Glutamatergic neuron (in vitro differentiated cells): Measurements from ENCODE around the gene ZCCHC14. TPM values are rescaled to one million over a fixed set of nuclear protein-coding genes. Genes with fewer than 3 reads are reported as not detected.
A peak's percentile ranks its signal among the peaks of the same experiment; 100 is the strongest.

Experiments used
- DNase-seq: peaks from one replicate; pipeline ENCODE4 v3.0.0; 2022
- H3K27ac Mint-ChIP-seq: one replicate; pipeline ENCODE4 v1.8.0; 2020; ENCODE audit warnings: mild to moderate bottlenecking, mixed read lengths, inconsistent platforms; ENCODE audit not compliant: unreplicated experiment
- H3K27me3 Mint-ChIP-seq: one replicate; pipeline ENCODE4 v1.8.0; 2020; ENCODE audit warnings: mild to moderate bottlenecking, moderate library complexity, mixed read lengths, inconsistent platforms; ENCODE audit not compliant: unreplicated experiment
- H3K36me3 Mint-ChIP-seq: one replicate; pipeline ENCODE4 v1.8.0; 2020; ENCODE audit warnings: mild to moderate bottlenecking, mixed read lengths, inconsistent platforms; ENCODE audit not compliant: unreplicated experiment
- H3K4me1 Mint-ChIP-seq: one replicate; pipeline ENCODE4 v1.8.0; 2020; ENCODE audit warnings: mild to moderate bottlenecking, low read depth, mixed read lengths, inconsistent platforms; ENCODE audit not compliant: unreplicated experiment
- H3K4me3 Mint-ChIP-seq: one replicate; pipeline ENCODE4 v1.8.0; 2020; ENCODE audit warnings: mild to moderate bottlenecking, mixed read lengths, inconsistent platforms; ENCODE audit not compliant: unreplicated experiment
- H3K9me3 Mint-ChIP-seq: one replicate; pipeline ENCODE4 v1.8.0; 2020; ENCODE audit warnings: mild to moderate bottlenecking, moderate library complexity, mixed read lengths, inconsistent platforms; ENCODE audit not compliant: unreplicated experiment
- total RNA-seq: library from RNA; stranded (reverse); fragmentation: NEBNext Ultra II Directional; extraction: Animal tissue kit (Norgen Biotek cat#: 25700); gene quantifications from one replicate; pipeline ENCODE4 v1.2.1, GENCODE V29; 2021; ENCODE audit not compliant: unreplicated experiment
- TF ChIP-seq, protein P1 (sequence below): fragments of 200-600 bp; sonication (generic); IDR thresholded peaks from one replicate; pipeline ENCODE4 v1.5.0; 2021; ENCODE audit not compliant: partially characterized antibody, unreplicated experiment

ZCCHC14 gene
- total RNA-seq, 1 donor from 2014 or later: 29.2 TPM

DNA sequence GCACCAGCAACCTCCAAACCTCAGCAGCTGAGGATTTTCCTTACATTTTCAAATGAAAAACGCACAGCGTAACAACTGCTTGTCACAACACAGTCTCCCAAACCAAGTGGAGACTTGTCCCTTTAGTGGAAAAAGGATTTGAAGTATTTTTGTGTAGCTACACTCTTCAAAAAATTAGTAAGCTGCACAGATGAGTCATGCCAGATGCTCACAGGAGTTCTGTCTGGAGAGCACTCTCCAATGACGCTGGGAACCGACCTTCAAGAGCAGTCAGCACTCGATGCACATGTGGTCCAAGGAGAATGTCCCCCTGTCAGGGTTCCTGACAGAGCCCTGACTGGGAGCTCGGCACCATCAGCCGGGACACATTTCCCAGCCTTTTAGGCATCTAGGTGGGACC, 60.9 kb downstream of the ZCCHC14 start:
- H3K27ac Mint-ChIP-seq: peak overlapping the region; percentile 70
- H3K4me3 Mint-ChIP-seq: no peak overlapping the region
- TF ChIP-seq, protein P1, sequence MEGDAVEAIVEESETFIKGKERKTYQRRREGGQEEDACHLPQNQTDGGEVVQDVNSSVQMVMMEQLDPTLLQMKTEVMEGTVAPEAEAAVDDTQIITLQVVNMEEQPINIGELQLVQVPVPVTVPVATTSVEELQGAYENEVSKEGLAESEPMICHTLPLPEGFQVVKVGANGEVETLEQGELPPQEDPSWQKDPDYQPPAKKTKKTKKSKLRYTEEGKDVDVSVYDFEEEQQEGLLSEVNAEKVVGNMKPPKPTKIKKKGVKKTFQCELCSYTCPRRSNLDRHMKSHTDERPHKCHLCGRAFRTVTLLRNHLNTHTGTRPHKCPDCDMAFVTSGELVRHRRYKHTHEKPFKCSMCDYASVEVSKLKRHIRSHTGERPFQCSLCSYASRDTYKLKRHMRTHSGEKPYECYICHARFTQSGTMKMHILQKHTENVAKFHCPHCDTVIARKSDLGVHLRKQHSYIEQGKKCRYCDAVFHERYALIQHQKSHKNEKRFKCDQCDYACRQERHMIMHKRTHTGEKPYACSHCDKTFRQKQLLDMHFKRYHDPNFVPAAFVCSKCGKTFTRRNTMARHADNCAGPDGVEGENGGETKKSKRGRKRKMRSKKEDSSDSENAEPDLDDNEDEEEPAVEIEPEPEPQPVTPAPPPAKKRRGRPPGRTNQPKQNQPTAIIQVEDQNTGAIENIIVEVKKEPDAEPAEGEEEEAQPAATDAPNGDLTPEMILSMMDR: no peak

DNA sequence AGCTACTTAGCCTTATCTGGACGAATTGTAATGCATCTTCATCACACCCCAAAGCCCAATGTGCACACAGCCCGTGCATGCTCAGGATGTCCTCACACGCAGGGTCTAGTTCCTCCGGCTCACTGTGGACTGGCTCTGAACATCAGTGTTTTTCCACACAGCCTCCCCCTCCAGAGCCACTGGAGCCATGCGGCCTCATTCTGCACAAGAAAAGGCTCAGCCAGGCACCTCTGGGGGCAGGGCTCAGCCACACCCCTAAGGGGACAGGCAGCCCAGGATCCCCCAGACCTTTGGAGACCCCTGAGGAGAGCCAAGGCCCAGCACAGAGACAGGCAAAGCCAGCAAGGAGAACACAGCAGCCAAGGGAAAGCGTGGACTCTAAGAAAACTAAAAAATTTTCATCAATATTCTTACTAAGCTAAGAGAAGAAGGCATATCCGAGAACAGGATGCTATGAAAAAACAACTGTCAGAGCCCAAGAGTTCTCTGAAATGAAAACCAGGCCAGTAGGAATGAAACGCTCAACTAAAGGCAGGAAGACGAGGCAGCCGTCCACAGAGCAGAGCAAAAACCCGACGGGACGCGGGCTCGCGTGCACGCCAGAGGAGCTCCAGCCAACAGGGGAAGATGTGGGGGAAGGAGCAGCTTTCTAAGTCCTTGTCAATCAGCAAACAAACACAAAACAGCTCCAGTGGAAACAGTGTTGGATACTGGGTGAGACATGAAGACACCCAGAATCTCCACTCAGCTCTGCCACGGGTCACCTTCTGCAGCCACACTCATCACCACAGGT, 66.2 kb downstream of the ZCCHC14 start:
- TF ChIP-seq, protein P1: no peak
- Mint-ChIP-seq H3K27me3 (peaks cover 5% of the 10 kb centered on the region), H3K36me3 (no peaks in the 10 kb centered on the region), H3K9me3 (peaks cover 4% of the 10 kb centered on the region), H3K4me1 (peaks cover 13% of the 10 kb centered on the region), H3K27ac (no peak overlapping the region), H3K4me3 (no peak overlapping the region)
- no peak for DNase-seq

More for the DNA sequence above, 60.9 kb downstream of the ZCCHC14 start:
- no peak for DNase-seq
- Mint-ChIP-seq H3K9me3 (peaks cover 4% of the 10 kb centered on the region), H3K4me1 (peaks cover 24% of the 10 kb centered on the region), H3K36me3 (peaks cover 5% of the 10 kb centered on the region), H3K27me3 (peaks cover 1% of the 10 kb centered on the region)

DNA sequence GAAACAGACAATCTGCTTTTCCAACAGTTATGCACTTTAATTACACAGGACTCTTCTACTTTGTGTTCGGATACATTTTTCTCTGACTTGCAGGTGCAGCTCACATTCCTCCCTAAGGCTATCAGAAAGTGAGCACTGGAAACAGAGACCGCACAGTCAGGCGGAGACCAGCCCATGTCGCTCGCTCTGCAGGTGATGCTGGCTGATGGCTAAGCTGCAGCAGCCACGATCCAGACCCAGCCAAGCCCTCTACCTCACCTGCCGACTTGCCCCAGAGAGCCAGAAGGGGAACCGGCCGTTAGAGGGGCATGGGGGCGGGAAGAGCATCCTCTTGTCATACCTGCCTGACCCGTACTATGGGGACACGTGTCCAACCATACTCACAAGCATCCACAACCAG, 66.9 kb downstream of the ZCCHC14 start:
- Mint-ChIP-seq H3K27ac (no peak overlapping the region), H3K4me3 (no peak overlapping the region), H3K9me3 (peaks cover 2% of the 10 kb centered on the region), H3K36me3 (no peaks in the 10 kb centered on the region), H3K4me1 (peaks cover 11% of the 10 kb centered on the region), H3K27me3 (peaks cover 5% of the 10 kb centered on the region)
- no peak for DNase-seq
- TF ChIP-seq, protein P1: no peak

DNA sequence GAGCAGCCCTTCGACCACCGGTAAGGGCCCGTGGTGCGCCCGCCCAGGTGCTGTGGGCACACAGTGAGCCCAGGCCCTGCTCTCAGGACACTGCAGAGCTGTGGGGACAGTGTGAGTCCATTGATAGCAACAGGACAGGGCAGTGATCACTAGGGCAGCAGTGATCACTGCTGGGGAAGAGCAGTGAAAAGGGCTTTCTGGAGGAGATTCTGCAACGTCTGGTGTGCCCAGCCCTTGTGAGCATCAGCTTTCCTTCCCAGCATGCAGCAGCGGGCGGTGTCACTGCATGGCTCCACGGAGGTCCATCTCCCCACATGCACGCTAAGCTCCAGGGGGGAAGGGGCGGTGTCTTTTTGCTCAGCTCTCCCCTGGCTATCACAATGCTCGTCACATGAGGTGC, 68.6 kb downstream of the ZCCHC14 start:
- H3K27ac Mint-ChIP-seq: no peak overlapping the region
- no peak for DNase-seq
- H3K4me3 Mint-ChIP-seq: no peak overlapping the region
- H3K9me3 Mint-ChIP-seq: peaks cover 2% of the 10 kb centered on the region
- H3K36me3 Mint-ChIP-seq: no peaks in the 10 kb centered on the region
- H3K4me1 Mint-ChIP-seq: peaks cover 11% of the 10 kb centered on the region
- H3K27me3 Mint-ChIP-seq: peaks cover 5% of the 10 kb centered on the region
- TF ChIP-seq, protein P1: no peak

DNA sequence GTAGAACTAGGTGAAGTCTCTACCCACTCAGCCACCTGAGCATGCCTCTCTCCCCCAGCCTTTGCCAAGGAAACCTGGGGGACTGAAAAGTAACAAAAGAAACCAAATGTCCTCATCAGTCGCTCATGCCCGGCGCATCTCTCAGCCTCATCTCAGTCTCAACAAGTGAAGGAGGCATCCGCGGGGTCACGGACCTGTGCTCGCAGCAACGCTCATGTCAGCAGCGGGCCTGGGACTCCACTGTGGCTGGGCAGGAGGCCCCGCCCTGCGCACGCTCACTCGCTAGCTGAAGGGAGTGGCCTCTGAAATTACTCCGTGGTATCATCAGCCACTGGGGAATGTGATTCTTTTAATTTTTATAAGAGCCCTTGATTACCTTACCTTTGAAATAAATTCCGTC, 69.4 kb downstream of the ZCCHC14 start:
- TF ChIP-seq, protein P1: no peak
- no peak for DNase-seq
- peaks cover 5% of the 10 kb centered on the region for H3K27me3 Mint-ChIP-seq
- no peak overlapping the region for H3K4me3 Mint-ChIP-seq
- H3K4me1 Mint-ChIP-seq: peaks cover 11% of the 10 kb centered on the region
- H3K27ac Mint-ChIP-seq: no peak overlapping the region
- peaks cover 2% of the 10 kb centered on the region for H3K9me3 Mint-ChIP-seq
- H3K36me3 Mint-ChIP-seq: no peaks in the 10 kb centered on the region
